Left renal cortex interstitium (tissue), 4 donors: ENCODE results near the gene UBAC2. TPM values are rescaled to one million over a fixed set of nuclear protein-coding genes. Genes with fewer than 3 reads are reported as not detected.

Source experiments
- DNase-seq, 4 donors: peaks; one replicate each; pipeline ENCODE4 v3.0.0-alpha.2; 2013; ENCODE audit warnings: low read depth in 4 of 4, low spot score in 2 of 4, missing footprints in 1 of 4
- polyA plus RNA-seq, 4 donors: library from polyadenylated mRNA; unstranded; fragments of 120-200 nt; gene quantifications; one replicate each; pipeline ENCODE4 v1.2.1, GENCODE V29; 2013; ENCODE audit not compliant: insufficient read length in 4 of 4

The UBAC2 gene
- polyA plus RNA-seq, 4 donors, result 81.4 to 105 (median 99.1) TPM

DNA sequence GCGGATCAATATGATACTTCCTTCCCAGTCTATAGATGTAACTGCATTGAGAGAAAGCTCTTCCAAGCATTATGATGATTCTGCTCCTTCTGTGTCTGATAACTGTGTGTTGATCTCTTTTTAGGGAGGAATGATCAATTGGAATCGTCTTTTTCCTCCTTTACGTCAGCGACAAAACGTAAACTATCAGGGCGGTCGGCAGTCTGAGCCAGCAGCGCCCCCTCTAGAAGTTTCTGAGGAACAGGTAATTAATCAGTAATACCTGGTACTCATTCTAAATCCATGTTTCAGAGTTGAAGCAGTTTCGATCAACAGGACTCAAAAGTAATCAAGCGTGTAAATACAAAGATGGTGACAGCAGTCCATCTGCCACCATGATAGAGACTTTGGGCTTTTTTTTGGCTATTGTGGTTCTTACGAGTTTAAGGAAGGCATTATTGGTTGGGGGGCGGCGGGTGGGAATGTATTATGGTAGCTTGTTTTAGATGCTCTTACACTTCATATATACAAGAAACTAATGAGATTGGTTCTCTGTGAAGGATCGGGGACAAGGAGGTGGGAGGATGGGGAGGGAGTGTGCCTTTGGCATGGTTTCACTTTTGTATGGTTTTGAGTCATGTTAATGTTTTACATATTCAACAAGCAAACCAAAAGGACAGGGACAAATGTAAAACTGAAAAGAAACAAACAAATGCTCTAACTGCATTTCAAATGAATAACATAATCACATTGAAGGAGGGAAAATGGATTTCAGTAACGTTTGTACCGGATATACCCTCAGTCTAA, 167.2 kb downstream of the UBAC2 start:
- no peak for DNase-seq

DNA sequence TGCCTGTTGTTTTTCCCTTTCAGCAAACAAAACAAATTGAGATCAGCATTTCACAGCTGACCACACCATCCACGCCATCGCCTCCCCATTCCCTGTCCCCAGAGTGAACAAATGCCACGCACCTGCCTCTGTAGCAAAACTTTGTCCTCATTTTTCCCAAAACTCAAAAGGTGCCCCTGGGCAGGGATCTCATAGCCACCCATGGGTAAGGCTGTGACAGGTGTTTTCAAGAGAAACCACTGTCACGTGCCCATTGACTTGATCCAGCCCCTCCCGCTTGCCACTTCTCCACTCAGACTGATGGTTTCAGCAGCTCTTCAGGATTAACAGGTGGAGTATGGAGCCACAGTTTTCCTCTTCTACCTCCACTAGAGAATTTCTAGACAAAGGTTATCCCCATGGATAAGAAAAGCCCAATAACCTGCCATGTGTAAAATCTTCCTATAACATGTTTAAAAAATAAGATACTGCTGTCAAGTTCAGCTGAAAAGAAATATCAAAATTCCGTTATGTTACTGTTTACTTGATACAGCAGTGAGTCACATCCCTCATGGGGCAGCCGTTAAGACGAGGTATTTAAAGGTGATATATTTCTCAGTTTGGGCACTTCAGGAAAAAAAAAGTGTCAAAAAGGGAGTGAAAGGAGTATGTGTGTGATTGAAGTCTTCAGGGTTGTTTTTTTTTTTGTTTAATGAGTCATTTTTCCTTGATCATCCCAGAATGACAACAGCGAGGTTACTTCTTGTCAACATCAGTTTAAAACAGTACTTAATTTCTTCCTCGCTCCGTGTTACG, 170.0 kb downstream of the UBAC2 start:
- no peak for DNase-seq

DNA sequence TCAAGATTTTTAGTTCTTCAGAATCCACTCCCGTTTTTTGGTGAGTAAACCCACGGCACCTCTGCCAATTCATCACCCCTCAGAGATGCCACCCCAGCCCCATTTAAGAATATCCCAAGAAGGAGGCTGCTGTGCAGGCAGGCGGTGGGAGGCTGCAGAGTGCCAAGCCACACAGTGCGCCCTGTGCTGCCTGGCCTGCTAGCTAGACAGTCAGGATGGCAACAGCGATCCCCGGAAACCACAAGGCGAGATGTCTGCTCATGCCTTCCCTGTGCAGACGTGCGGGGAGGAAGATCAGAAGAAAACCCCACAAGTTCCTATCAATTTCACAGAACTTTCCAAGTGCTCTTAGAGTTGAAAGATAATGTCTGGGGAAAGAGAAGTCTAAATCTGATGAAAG, 171.3 kb downstream of the UBAC2 start:
- DNase-seq, result no peak

DNA sequence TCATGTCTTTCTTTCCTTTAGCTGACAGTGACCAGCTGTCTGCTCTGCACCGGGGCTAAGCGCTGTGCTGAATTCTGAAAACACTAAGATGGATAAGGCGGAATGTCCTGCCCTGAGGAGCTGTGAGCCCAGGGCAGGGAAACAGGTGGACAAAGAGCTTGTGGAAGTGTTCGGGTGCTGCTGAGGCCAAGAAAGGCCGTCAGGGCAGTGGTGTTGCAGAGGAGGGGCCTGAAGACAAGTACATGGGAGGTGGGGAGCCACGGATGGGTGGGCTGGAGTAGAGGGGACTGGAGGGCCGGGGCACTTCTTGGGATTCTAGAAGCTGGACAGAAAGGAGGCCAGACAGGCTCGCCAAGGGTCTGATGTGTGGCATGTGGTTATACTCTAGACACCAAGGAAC, 172.8 kb downstream of the UBAC2 start:
- DNase-seq, result no peak

DNA sequence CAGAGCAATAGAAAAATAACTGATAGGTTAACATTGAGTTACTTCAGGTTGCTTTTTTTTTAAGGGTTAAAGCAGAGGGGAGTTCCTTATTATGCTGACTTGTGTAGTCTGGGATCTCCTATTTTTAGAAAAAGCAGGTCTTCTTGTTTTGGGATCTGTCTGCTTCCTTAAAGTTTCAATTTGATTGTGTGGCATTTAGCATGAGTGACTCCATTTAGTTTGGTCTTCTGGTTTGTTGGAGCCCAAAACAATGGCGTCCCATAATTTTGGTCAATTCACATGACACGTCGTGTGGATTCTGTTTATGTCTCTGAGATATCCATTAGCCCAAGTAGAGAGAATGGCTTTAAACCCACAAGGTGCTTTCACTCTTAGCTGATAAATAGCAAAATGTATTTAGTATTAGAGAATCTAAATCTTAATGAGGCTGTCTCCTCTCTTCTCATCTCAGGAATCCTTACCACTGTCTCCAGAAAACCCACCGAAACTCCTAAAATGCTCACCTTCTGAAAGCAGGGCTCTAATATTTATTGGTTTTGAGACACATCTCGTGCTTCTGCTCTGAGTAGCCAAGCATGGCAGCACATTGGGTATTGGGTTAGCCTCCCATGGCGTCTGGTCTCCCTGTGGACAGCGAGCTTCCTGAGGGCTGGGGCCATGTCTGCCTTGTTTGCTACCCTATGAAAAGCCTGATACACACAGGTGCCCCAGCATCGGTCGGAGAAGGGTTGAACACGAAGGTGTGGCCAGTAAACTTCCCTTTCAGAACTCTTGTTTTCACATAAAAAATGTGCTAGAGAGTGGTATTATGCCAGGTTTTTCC, 173.7 kb downstream of the UBAC2 start:
- DNase-seq, result no peak

DNA sequence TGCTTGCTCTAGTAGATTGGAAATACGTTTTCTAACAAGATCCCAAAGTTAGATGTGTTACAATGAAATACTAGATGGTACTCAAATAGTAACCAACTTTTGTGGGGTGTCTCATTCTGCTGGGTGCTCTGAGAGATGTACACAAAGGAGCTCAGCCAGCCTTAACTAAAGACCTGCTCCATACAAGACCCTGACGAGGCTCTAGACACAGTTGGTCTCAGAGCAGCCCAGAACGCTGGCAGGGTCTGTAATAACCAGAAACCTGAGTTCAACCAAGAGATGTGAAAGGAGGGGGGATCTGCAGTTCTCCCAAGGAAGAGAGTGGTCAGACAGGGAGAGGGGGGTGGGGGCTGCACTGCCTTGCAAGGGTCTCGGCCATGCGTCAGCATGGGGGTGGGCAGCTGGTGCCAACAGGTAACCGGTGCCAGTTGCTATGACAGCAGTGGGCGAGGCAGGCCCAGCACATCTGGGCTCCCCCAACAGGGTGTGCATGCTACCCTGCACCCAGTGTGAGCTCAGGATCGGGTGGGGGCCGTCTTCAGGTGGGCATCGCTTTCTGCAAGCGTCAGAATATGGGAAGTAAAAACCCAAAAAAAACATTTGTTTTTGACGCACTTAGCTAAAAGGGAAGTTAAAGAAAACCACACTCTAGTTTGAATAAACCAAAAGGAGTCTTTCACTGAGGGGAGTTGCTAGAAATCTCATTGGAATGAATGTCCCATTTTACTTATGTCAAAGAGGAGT, 174.5 kb downstream of the UBAC2 start:
- no peak for DNase-seq

DNA sequence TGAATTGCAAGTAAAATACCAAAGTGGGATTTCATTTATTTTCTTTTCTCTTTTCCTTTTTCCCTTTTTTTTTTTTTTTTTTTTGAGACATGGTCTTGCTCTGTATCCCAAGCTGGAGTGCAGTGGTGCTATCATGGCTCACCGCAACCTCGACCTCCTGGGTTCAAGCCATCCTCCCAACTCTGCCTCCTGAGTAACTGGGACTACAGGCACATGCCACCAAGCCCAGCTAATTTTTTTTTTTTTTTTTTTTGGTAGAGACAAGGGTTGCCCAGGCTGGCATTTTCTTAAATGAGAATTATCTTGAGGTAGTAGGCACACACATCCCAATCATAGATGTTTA, 175.1 kb downstream of the UBAC2 start:
- no peak for DNase-seq

DNA sequence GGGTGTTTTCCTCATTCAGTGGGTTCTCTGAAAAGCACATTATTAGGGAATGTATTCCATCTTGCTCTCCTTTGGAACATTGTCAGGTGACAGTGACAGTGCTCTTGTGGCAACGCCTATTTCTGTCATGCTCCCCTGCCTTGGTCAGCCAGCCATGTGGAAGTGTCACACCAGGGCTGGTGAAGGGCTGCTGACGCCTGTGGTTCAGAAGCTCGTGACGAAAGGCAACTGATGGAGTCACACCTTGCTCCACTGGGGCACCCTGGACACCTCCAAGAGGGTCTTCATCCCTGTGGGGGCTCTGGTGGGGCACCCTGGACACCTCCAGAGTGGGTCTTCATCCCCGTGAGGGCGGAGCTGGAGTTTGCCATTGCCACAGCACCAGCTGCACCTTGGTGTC, 175.5 kb downstream of the UBAC2 start:
- DNase-seq, result no peak

DNA sequence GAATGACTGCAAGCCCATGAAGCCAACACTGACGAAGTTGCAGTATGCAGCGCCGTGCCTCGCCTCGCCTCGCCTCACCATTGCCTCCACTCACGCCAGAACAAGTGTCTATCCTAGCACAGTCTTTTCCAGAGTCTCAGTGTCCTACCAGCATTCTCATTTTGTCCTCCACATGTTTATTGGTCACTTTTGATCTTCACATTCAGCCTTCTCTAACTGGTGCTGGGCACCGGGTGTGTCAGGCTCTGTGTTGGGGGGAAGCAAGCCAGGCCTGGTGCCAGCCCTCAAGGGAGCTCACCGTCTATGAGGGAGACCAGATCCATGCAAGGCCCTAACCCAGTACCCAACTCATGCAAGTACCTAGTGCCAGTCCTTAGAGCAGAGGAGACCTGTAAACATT, 176.3 kb downstream of the UBAC2 start:
- no peak for DNase-seq

DNA sequence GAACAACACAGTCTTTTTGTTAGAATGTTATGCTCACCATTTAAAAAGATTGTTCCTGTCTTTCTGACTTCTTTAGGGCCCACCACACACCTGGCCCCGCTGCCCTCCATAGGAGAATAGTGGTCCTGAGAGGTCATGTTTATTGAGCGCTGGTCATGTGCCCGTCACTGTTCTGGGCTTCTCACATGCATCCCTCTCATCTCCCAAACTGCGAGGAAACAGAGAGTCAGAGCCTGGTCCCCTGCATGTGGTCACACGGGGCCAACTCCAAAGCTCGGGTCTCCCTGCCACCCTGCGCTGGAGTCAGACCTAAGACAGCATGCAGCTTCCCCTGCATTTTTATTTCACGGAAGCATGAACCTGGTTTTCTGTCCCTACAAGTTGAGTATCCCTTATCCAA, 177.0 kb downstream of the UBAC2 start:
- no peak for DNase-seq

DNA sequence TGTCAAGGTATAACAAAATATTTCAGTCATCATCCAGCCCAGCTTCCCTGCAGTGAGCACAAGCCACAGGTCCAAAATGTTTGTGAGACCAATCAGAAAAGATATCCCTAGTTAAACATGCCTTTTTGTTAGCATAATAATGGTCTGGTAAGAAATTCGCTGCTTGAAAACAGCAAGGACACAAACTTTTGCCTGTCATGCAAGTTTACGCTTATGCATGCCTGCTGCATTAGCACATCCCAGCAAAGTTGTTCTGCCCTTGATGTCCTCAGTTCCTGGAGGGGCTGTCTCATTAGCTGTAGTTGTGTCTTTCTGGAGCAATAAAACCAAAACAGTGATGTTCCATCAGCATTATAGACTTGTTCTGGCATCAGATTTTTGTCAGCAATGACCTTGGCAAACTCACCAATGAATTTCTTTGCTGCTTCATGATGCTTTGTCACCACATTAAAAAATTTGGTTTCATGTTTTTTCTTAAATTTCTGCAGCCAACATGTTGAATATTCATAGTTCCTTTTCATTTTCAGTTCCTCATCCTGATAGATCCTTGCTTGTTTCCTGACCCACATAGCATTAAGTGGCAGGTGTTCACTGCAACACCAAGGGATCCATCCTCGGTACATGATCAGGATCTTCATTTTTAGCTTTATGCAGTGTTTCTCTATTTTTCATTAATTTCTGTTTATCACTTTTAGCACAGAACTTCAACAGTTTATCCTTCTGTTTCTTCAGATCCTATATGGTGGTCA, 178.5 kb downstream of the UBAC2 start:
- DNase-seq, result no peak

DNA sequence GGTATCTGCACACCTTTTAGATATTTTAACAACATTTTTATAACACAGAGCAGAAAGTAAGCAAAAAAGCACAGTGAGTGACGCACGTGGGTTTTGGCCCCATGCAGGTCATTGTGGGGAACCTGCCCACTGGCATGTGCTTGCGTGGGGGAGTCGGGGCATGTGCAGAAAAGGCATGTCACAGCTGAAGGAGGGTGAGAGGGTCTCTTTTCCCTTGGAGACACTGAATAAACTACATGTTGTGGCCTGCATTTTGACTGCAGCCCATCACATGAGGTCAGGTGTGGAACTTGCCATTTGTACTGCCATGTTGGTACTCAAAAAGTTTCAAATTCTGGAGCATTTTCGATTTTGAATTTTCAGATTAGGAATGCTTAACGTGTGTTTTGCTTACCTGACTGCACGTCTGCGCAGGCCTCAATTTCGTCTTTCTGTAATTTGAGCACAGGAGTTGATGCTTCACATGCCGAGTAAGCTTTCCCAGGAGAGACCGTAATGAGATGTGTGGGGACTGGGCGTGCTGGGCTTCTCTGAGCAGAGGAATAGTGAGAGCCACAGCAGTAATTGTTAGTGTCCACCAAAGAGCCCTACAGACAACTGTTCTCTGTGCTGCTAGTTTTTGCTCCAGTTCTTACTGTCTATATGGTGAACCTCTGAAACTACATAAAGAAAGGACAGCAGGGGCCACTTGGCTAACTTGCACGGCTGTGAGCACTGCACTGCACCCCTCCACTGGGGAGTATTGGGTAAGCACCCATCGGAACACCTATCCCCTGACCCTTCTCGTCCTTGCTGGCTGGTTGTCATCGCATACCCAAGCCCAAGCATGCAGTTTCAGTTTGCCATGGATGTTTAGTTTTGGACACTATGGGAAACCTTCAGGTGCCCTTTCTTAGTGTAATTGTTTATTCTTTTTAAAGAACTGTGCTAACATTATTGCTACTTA, 179.5 kb downstream of the UBAC2 start:
- DNase-seq, result no peak

DNA sequence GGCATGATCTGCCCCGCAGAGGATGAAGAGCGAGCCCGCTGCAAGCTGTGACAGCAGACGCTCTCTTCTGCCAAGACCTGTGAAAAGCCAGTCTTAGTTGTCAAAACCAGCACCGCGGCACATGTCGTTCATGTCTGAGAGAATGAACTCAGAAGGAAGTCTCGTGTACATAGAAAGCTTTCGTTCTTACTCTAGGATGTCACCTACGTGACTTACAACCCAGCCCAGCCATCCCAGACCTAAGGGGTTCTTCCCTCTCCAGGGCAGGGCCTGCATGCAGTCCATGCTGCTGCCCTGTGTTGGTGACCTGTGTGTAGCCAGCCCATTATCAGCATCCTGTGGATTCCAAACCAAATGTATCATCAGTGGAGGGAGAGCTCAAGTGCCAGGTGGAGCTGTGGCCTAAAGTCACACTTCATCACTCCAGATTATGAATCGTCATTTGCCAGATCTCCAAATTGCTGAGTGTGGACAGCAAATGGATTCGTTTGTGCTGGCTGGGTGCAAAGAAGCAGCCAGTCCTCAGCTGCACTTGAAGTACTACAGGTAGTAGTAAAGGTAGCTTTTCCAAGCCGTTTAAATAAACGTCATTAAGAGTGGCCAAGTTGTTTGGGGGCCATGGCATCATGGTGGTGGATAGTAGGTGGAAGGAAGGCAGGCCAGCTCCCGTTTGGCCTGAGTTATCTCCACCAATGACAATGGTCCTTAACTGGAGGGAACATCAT, 180.4 kb downstream of the UBAC2 start:
- DNase-seq, result no peak

DNA sequence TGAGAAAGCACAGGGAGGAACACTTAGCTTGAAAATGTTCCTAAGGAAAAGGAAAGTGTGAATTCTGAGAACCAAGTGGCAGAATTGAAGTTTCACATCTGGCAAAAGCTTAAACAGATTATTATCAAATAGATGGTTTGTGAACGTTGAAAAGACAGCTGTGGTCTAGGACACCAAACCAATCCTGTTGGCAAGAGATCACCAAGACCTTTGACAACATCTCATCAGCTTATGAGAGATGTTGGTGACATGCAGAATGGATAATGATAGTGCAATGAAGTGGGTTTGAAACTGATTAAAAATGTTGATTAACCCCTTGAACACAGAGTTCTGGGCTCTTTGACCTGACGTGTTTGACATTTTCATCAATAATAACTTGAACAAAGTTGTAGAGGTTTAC, 181.1 kb downstream of the UBAC2 start:
- DNase-seq, result no peak

DNA sequence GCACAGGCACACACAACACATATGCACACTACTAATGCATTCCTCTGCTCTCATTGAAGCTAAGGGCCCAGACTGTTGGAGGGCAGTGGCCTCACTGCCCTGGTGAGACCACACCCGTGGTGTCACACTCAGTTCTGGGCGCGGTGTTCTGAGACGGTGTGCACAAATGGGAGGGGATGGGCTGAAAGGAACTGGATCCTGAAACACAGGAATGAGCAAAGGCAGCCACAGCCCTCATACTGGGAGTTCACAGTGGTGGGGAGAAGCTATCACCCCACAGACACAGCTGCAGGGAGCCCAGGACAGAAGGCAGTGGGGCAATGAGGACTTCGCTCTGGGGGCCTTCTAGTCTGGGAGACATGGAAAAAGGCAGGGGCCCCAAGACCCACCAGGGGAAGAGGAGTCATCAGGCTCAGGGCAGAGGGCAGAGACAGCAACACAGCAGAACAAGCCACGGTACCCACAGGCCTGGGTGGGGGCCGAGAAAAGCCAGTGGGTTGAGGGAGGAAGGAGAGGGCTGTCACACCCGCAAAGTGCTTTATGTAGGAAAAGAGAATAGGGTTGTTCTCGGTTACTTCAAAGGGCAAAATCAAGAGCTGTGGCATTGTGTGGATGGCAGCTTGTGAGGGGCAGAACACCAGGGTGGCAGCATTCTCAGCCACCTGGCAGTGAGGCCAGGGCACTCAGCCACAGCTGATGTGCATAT, 181.9 kb downstream of the UBAC2 start:
- no peak for DNase-seq

DNA sequence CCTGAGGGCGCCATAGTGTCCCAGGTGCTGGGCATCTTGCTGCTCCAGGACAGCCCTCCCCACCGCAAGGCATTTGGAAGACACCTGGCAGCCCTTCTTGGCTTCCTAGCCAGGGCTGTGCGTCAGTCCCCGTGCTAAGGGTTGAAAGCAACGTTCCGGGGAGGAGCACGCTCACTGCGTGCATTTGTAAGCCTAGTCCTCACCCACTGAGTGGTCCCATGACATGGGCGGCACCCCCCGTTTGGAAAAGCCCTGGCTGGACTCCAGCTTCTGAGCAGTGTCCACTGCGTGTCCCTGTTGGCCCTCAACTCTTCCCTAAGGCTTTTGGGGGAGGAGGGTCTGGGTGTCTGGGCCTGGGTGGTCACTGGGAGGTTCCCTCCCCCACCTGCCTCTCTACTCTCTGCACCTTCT, 182.9 kb downstream of the UBAC2 start:
- DNase-seq, result no peak

DNA sequence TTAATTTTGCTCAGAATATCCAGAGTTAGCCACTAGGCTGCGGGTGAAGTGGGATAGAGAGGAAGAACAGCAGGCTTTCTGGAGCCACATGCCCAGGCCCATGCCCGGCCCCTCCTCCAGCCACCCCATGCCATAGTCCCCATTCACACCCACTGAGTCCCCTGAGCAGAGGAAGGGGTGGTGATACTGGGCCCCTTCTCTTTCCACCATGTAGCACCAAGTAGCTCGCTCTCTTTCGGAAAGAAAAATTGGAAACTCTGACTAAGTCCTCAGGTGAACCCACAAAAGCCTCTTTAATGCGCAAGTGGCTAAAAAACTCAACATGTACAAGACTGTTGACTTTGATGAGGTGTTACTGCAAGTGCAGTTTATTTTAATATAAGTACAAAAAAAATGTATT, 183.3 kb downstream of the UBAC2 start:
- DNase-seq, result no peak

DNA sequence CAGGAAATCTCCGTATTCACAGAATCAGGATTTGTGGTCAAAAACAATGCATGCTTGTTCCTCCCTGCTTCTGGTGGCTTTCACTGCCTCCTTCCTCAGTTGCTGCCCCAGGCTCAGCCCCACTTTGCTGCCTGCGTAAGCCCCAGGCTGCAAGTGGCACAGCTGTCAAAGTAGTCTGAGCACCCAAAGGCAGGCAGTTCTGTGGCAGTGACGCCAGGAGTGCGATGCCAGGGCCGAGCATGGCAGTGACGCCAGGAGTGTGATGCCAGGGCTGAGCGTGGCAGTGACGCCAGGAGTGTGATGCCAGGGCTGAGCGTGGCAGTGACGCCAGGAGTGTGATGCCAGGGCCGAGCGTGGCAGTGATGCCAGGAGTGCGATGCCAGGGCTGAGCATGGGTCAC, 183.8 kb downstream of the UBAC2 start:
- DNase-seq, result no peak
